ENCODE data around the gene MITF.

DNA sequence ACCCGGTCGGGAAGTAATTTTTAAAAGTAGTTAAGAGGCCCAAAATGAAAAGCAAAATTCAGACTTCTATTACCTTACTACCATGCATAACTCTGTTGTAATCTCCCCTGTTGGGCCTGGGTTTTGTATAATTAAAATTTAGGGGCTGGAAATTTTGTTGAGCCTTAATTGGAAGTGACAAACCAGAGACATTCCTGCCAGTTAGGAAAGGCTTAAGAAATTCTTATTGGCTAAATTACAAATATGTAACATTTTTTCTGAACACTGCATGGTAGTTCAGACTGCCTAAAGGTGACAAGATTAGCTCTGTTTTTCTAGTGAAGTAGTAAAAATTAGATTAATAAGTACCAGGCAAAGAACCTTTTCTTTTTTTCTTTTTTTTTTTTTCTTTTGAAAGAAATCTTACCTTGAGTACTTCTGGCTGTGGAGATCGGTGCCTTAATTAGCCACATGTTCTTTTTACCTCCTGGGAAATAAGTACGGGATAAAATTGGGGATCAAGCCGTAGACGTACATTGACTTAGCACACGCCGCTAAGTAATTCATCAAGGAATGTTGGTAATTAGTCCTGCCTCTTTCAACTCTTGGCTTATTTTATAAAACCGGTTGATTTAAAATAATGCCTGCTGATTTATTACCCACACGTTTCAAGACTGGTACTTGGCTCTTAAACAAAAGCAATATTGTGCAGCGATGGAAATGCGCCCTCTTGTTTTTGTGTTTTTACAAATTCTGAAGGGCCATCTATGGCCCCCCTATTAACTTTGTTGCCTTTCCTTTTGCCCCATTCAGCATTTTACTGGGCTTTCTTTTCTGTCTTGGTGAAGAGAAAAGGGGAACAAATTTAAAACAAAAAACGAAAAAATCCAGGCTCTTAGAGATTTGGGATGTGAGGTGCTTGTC lies 149.0 kb downstream of the MITF start:
- TF ChIP-seq POLR2A (IDR thresholded peaks at IDR 0.05), result no peak
- TF ChIP-seq, protein P1, sequence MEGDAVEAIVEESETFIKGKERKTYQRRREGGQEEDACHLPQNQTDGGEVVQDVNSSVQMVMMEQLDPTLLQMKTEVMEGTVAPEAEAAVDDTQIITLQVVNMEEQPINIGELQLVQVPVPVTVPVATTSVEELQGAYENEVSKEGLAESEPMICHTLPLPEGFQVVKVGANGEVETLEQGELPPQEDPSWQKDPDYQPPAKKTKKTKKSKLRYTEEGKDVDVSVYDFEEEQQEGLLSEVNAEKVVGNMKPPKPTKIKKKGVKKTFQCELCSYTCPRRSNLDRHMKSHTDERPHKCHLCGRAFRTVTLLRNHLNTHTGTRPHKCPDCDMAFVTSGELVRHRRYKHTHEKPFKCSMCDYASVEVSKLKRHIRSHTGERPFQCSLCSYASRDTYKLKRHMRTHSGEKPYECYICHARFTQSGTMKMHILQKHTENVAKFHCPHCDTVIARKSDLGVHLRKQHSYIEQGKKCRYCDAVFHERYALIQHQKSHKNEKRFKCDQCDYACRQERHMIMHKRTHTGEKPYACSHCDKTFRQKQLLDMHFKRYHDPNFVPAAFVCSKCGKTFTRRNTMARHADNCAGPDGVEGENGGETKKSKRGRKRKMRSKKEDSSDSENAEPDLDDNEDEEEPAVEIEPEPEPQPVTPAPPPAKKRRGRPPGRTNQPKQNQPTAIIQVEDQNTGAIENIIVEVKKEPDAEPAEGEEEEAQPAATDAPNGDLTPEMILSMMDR (IDR thresholded peaks at IDR 0.05 in 4 of 5, conservative IDR thresholded peaks at IDR 0.05 in 1 of 5), result no peak

All from gastrocnemius medialis (tissue), 4 donors.